ENCODE data around the gene OR2A25.

OR2A25 gene

GRCh38 chr7:144074374-144074773 is 4.8 kb downstream of the OR2A25 start:
- no peak for DNase-seq

GRCh38 chr7:144085978-144086377 is 16.4 kb downstream of the OR2A25 start, which contains the start of gene OR2A12:
Gene OR2A12, plus strand, starts transcription at chr7:144086278. Its CDS starts 8,830 bp downstream, at chr7:144095108.
- no peak for DNase-seq

GRCh38 chr7:144086730-144087129 is 17.1 kb downstream of the OR2A25 start:
- no peak for DNase-seq

GRCh38 chr7:144087230-144087629 is 17.6 kb downstream of the OR2A25 start:
- DNase-seq: no peak

- no peak for DNase-seq
Measured at GRCh38 chr7:144090667-144091066, 21.1 kb downstream of the OR2A25 start.

- DNase-seq: no peak
Measured at GRCh38 chr7:144098776-144099175, 29.2 kb downstream of the OR2A25 start.

- no peak for DNase-seq
Measured at GRCh38 chr7:144100607-144101006, 31.0 kb downstream of the OR2A25 start.

GRCh38 chr7:144102041-144102440 is 32.4 kb downstream of the OR2A25 start:
- no peak for DNase-seq

GRCh38 chr7:144105211-144105610 is 35.6 kb downstream of the OR2A25 start:
- DNase-seq: no peak

- no peak for DNase-seq
Measured at GRCh38 chr7:144109283-144109682, 39.7 kb downstream of the OR2A25 start, which contains the start of gene OR2A2. Gene OR2A2, plus strand, starts transcription at chr7:144109583. Its CDS starts 0 bp downstream, at chr7:144109583.

GRCh38 chr7:144110272-144110671 is 40.7 kb downstream of the OR2A25 start:
- DNase-seq: no peak

- DNase-seq: no peak
Measured at GRCh38 chr7:144113651-144114050, 44.0 kb downstream of the OR2A25 start.

GRCh38 chr7:144118341-144118740 is 48.7 kb downstream of the OR2A25 start:
- no peak for DNase-seq

GRCh38 chr7:144122876-144123275 is 53.3 kb downstream of the OR2A25 start, which contains the start of gene OR2A14:
Gene OR2A14, plus strand, starts transcription at chr7:144123176. Its CDS starts 5,937 bp downstream, at chr7:144129113.
- DNase-seq: no peak
